Panc1 (cell line): Measurements from ENCODE around the gene SLC49A3. TPM values are rescaled to one million over a fixed set of nuclear protein-coding genes. Genes with fewer than 3 reads are reported as not detected.

ENCODE experiments used
- ATAC-seq: fragments of 200-7000 bp; cut with Tn5 transposase; 2 replicates; pipeline ENCODE4 v1.9.1; 2020; ENCODE audit warnings: mild to moderate bottlenecking, moderate library complexity
- BruUV-seq: library from RNA; stranded (reverse); fragments of 400-500 nt; replicated peaks from 2 replicates; lab custom pipeline; 2021; lab: Mats Ljungman, UMichigan
- CTCF ChIA-PET: fragments of 300-600 bp; sonication (Branson Sonifier 250); formaldehyde crosslinking; loops from one replicate; lab custom pipeline; 2022; ENCODE audit warnings: antibody characterized with exemption; lab: Charles Lee
- POLR2A ChIA-PET: fragments of 300-600 bp; sonication (Branson Sonifier 250); formaldehyde crosslinking; loops from one replicate; lab custom pipeline; 2022; ENCODE audit warnings: antibody characterized with exemption; lab: Charles Lee
- DNase-seq: peaks from one replicate; pipeline ENCODE4 v3.0.0-alpha.2; 2010; ENCODE audit warnings: low read depth, low spot score
- H3K27ac ChIP-seq: 2 replicates; pipeline ENCODE4 v1.5.1; 2011; ENCODE audit warnings: mild to moderate bottlenecking, low read length, inconsistent platforms
- H3K27me3 ChIP-seq: fragments of 200-500 bp; sonication (Bioruptor generic); 2 replicates; pipeline ENCODE4 v1.6.0; 2014; ENCODE audit warnings: low read length, inconsistent platforms; ENCODE audit not compliant: control insufficient read depth, insufficient read depth
- H3K36me3 ChIP-seq: fragments of 200-500 bp; sonication (Bioruptor generic); 2 replicates; pipeline ENCODE4 v1.5.1; 2014; ENCODE audit warnings: inconsistent platforms, mild to moderate bottlenecking, low read length, moderate library complexity; ENCODE audit not compliant: control insufficient read depth, insufficient read depth
- H3K4me1 ChIP-seq: 2 replicates; pipeline ENCODE4 v1.5.1; 2011; ENCODE audit warnings: inconsistent platforms, mild to moderate bottlenecking, low read length, moderate library complexity; ENCODE audit not compliant: control insufficient read depth, insufficient read depth
- H3K4me3 ChIP-seq, 2 experiments: 2 replicates each; pipeline ENCODE4 v1.5.1; 2011 to 2012; ENCODE audit warnings: low read depth in 2 of 2, low read length in 2 of 2, mild to moderate bottlenecking in 2 of 2, inconsistent platforms in 1 of 2, moderate library complexity in 1 of 2
- H3K9me3 ChIP-seq: fragments of 200-500 bp; sonication (Bioruptor generic); 2 replicates; pipeline ENCODE4 v1.5.1; 2014; ENCODE audit warnings: low read depth, mild to moderate bottlenecking, inconsistent platforms, low read length, moderate library complexity; ENCODE audit not compliant: control insufficient read depth, insufficient read depth
- CTCF ChIP-seq: fragments of 450-650 bp; IDR thresholded peaks from 2 replicates; pipeline ENCODE4 v1.5.1; 2017; ENCODE audit warnings: mild to moderate bottlenecking
- POLR2AphosphoS5 ChIP-seq: IDR thresholded peaks from 2 replicates; pipeline ENCODE4 v1.6.1; 2012; ENCODE audit warnings: mild to moderate bottlenecking, low read depth, low read length, moderate library complexity
- REST ChIP-seq, 2 experiments: IDR thresholded peaks; 2 replicates each; pipeline ENCODE4 v1.6.1; 2011 to 2012; ENCODE audit warnings: low read depth in 2 of 2, control low read depth in 1 of 2, low read length in 1 of 2, mild to moderate bottlenecking in 1 of 2, moderate library complexity in 1 of 2; ENCODE audit not compliant: insufficient read depth in 1 of 2
- SIN3A ChIP-seq: IDR thresholded peaks from 2 replicates; pipeline ENCODE4 v1.6.1; 2012; ENCODE audit warnings: low read depth, mild to moderate bottlenecking, low read length, moderate library complexity, borderline replicate concordance; ENCODE audit not compliant: insufficient read depth
- TCF7L2 ChIP-seq: IDR thresholded peaks from 2 replicates; pipeline ENCODE4 v1.6.1; 2011; ENCODE audit warnings: mild to moderate bottlenecking, low read depth, low read length, inconsistent platforms
- in situ Hi-C: cut with HindIII; loops from 2 replicates; pipeline ENCODE4 v1.10.0; 2016; ENCODE audit warnings: low sequenced_read_pairs, low pct_unique_long_range_greater_than_20kb
- intact Hi-C: fragments of 100-400 bp; cut with micrococcal nuclease; formaldehyde crosslinking; loops from one replicate; pipeline ENCODE4 v1.10.0; 2022; ENCODE audit not compliant: unreplicated experiment
- total RNA-seq: library from RNA; stranded (reverse); gene quantifications from one replicate; pipeline ENCODE4 v1.2.1, GENCODE V29; 2021; ENCODE audit not compliant: unreplicated experiment

SLC49A3 gene
- total RNA-seq, 1 experiment from 2014 or later: 0.62 TPM

GRCh38 chr4:664713-665231 is 24.2 kb downstream of the SLC49A3 start:
- DNase-seq (no peak), ATAC-seq (no peak)
- TF ChIP-seq POLR2AphosphoS5: no peak
- no peak for TF ChIP-seq CTCF
- TF ChIP-seq TCF7L2: no peak
- TF ChIP-seq SIN3A: no peak
- no peak for TF ChIP-seq REST (IDR thresholded peaks at IDR 0.05; ENCODE audit: insufficient read depth in 1 of 2, low read depth in 2 of 2, low read length in 1 of 2)
- Histone ChIP-seq H3K27me3 (no peaks in the 10 kb centered on the region), H3K4me3 (no peak overlapping the region), H3K4me1 (peaks cover 3% of the 10 kb centered on the region; the same call in 1 of the 2 replicates), H3K27ac (no peak overlapping the region), H3K36me3 (no peaks in the 10 kb centered on the region), H3K9me3 (no peaks in the 10 kb centered on the region)
- ChIA-PET CTCF (interaction anchor here (0.7 to 1.3 kb wide), 3 partner anchors 9 to 145 kb away, joined by 3 to 8 read pairs (median 5); partner anchors contain the start of genes ATP5ME and MYL5), POLR2A (no interaction called here)
- in situ Hi-C loops (no loop called here), intact Hi-C loops (no loop called here)
- BruUV-seq: no TSS peak

GRCh38 chr4:663438-664428 is 25.2 kb downstream of the SLC49A3 start:
- ATAC-seq (peak; percentile 76), DNase-seq (no peak)
- H3K4me1 ChIP-seq: peaks cover 3% of the 10 kb centered on the region; the same call in 1 of the 2 replicates
- H3K27ac ChIP-seq: peak overlapping the region; percentile 71
- H3K9me3 ChIP-seq: no peaks in the 10 kb centered on the region
- intact Hi-C loops: no loop called here
- no peaks in the 10 kb centered on the region for H3K27me3 ChIP-seq
- POLR2A ChIA-PET: no interaction called here
- CTCF ChIA-PET: interaction anchor here (0.5 to 1.3 kb wide), 2 partner anchors 15 to 66 kb away, joined by 3 to 5 read pairs; no protein-coding TSS in a partner anchor
- H3K4me3 ChIP-seq: peak overlapping the region; percentile 52 to 61
- BruUV-seq: TSS peak; percentile 86
- TF ChIP-seq POLR2AphosphoS5: peak; percentile 28; the same call in 1 of the 2 replicates
- peak; percentile 27; the same call in 1 of the 2 replicates for TF ChIP-seq SIN3A
- TF ChIP-seq TCF7L2: no peak
- TF ChIP-seq CTCF: no peak; the same call in 1 of the 2 replicates
- TF ChIP-seq REST (IDR thresholded peaks at IDR 0.05; ENCODE audit: insufficient read depth in 1 of 2, low read depth in 2 of 2, low read length in 1 of 2): no peak
- H3K36me3 ChIP-seq: no peaks in the 10 kb centered on the region
- in situ Hi-C loops: no loop called here
